ENCODE results near the gene FOXC1.

FOXC1 gene

DNA sequence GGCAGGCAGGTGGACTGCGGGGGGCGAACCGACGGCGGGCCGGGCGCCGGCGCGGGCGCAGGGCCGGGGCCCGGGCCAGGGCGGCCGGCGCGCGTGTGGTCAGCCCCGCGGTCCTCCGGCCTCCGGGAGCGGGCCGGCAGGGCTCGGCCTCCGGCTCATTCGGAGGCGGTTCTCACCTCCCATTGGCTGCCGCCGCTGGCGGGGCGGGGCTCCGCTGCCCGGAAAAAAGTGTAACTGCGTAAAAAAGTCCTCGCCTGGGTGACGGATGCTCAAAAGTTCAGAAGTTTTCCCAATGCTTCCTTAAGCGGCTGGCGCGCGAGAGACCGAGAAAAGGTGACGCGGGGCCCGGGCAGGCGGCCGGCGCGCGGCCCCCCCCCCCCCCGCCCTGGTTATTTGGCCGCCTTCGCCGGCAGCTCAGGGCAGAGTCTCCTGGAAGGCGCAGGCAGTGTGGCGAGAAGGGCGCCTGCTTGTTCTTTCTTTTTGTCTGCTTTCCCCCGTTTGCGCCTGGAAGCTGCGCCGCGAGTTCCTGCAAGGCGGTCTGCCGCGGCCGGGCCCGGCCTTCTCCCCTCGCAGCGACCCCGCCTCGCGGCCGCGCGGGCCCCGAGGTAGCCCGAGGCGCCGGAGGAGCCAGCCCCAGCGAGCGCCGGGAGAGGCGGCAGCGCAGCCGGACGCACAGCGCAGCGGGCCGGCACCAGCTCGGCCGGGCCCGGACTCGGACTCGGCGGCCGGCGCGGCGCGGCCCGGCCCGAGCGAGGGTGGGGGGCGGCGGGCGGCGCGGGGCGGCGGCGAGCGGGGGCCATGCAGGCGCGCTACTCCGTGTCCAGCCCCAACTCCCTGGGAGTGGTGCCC is at the start of gene FOXC1:
FOXC1 (plus strand) TSS at position 268 of the 849 bp plus-strand sequence; CDS start at position 799, 531 bp downstream.
- DNase-seq: no peak

DNA sequence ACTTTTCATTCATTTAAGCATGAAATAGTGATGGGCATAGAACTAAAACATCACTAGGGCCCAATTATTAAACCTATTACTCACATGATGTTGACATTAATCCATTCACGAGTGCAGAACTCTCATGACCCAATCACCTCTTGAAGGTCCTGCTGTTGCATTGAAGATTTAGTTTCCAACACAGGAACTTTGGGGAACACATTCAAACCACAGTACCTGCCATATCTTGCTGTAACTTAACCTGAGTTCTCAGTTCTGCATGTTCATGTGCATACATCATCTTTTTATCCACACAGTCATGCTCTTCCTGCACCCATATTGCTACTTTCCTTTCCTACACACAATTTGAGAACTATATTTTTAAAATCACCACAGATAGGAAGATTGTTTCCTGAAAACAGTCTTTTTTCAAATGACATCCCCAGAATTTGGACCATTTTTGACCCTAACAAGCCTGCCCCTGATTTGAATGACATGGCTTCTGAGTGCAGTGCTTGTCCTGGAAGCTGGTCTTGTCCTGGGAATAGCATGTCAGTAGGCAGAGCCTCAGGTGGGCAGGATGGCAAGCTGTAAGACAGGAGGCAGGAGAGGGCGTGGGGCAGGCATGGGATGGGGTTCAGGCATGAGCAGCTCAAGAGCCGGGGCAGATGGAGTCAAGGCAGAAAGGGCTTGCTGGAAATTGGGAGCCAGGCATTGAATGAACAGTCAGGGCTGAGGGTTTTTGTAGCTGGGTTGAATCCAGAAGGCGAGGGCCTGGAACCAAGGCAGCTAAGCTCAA is 49.2 kb upstream of the FOXC1 start:
- DNase-seq: no peak

DNA sequence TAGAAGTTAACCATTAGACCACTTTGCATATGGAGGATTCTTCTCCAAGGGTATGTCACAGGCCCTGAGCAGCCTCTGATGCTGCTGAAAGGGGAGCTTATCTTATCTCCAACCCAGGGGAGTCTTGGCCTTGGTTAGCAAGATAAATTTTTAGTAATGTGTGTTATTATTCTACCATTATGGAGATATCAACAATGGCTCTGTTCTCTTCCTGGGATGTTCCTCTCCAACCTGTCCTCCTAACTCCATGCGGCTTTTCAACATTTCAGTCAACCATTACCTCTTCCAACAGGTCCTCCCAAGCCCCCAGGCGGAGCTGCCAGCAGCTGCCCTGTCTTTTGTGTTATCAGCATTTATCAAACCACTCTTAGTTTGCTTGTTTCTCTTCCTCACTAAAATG is 48.4 kb upstream of the FOXC1 start:
- DNase-seq: no peak

DNA sequence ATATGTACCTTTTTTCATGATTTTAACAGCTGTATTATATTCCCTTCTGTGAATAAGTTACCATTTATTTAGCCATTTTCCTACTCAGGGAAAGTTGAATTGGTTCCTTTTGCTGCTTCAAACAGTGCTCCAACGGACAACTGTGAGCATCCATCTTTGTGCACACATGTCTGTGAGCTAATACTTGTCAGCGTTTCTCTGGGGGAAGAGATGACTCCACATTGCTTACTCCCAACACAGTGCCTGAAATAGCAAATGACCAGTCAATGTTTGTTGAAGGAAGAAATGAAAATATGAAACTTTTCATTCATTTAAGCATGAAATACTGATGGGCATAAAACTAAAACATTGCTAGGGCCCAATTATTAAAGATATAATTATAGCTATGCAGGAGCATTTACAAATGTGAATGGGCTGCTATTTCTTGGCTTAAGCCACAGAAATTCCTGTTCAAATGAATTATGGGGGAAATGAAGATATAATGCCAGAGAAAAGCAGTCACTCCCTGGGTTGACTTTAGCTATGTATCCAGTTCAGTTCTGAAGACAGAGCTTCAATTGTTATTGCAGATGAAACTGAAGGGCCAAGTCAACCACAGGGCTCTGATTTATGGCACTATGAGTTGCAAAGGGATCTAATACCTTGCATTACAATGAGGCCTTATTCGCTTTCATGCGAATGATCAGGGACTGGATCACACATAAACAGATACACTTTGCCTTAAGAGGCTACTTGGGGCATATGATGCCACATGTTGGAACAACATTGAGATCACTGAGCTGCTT is 47.4 kb upstream of the FOXC1 start:
- DNase-seq: no peak

DNA sequence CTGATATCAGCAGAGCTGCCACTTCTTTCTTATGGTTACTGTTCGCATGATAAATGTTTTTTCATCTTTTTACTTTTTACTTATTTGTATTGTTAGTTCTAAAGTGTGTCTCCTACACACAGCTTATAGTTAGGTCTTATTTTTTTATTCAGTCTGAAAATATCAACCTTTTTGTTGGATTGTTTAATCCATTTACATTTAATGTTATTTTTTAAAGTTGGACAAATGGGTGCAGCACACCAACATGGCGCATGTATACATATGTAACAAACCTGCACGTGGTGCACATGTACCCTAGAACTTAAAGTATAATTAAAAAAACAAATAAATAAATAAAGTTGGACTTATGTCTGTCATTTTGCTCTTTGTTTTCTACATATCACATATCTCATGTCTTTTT is 40.3 kb upstream of the FOXC1 start:
- DNase-seq: no peak

DNA sequence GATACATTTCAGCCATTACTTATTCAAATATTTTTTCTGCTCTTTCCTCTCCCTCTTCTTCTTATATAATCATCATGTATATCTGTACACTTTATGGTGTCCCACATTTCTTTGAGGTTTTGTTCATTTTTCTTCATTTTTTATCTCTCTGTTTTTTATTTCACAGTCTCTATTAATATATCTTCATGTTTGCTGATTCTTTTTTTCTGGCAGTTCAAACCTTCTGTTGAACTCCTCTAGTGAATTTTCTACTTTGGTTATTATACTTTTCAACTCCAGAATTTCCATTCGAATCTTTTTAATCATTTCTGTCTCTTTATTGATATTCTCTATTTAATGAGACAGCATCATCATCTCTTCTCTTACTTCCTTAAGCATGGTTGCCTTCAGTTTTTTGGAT is 38.9 kb upstream of the FOXC1 start:
- DNase-seq: no peak

DNA sequence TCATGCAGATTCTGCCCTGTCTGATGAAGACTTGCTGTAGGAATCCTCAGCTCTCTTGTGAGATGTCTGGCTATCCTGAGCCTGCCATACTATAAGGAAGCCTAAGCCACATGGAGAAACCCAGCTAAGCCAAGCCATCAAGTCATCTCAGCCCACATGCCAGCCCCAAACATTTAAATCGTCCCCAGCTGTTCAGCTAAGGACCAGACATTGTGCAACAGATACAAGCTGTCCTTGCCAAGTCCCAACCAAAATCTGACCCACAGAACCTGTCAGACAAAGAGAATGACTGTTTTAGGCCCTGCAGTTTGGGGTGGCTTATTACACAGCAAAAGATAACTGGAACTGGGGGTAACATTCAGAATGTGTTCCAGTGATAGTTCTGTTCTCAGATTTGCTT is 36.8 kb upstream of the FOXC1 start:
- no peak for DNase-seq

DNA sequence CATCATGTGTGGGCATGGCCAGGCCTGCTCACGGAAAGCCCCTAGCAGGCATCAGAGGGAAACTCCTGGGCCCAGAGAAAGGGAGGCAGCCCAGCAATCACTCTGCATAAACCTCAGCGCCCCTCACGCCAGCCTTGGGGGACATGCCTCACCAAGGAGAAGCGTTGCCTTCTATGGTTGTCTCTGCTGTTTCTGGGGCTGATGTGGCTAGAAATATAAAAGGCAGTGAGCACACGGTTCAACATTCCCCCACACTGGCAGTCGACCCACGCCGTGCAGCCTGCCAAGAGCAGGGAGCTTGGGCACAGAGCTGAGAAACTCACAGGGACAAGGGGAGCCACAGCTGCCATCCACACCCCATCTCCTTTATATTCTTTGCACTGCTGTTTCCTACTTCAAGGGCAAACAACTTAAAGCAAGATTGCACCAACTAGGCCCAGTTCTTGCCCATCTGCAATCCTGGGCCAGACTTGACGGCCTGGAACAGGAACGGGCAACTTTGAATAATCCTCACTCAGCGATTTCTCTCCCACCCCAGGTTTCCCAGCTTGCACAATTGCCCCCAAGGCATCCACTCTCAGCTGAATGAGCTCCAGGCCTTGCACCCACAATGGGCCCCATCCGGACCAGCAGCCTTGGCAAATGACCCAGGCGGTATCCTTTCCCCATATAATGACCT is 35.5 kb upstream of the FOXC1 start:
- DNase-seq: no peak

DNA sequence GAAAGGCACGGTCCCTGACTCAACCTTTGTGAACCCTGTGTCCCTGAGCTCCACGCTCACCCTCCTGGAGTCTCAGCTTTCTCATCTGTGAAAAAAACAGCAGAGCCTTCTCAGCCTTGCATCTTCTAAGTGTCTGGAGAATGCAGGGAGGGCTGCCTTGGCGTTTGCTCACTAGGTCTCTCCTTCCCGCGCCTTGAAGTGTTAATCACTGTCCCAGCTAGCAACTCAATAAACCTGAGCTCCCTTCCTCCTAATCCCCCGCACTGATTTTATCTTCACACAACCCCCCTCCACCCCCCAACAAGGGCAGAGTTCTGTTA is 34.9 kb upstream of the FOXC1 start:
- no peak for DNase-seq

DNA sequence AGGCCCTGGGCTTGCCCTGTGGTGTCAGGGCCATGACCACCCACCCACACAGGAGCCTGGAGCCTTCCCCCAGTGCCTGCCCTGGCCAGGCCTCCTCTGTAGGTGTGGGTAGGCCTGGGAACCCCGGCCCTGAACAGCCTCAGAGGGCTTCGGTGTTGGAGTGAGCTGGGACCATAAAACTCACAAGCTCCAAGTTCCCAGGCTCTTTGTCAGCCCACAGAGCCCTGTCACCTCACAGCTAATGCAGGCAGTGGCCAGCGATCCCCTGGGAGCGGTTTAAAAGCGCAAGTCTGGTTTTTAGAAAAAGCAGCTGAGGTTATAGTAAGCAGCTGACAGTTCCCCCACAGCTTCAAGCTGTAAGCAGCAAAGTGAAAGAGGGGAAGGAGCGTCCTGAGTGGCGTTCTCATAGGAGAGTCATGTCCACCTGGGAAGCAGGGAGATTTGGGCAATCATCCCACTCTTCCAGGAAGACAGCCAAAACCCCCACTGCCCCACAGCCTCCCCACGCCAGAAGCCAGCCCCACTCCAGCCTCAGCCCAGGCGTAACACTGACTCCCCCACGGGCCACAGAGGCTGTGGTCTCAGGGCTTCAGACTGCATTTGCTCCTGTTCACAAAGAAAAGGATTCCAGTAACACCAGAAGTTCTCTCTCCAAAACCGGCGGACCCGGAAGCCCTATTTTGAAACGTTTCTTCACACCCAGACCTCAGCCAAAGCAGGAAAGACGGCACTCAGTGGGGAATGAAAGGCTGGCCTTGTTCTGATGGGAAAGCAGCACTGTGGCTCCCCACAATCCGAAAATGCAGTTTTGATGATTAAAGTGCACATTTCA is 34.3 kb upstream of the FOXC1 start:
- no peak for DNase-seq

DNA sequence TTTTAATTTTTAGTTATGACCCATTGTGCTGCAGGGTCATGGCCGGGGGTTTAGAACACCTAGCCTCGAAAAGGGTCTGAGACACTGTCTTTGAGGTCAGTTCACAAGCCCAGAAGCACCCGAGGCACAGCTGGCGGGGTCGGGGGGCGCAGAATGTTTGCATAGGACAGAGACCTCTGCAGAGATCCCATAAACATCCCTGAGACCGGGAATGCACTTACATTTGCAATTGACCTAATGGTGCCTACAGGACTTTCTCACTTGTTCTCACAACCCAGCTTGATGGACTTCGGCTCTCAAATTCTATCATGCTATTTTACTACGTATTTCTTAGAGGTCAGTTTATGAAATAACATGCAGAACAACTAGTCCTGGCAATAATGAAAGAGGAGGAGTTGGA is 33.5 kb upstream of the FOXC1 start:
- DNase-seq: no peak

DNA sequence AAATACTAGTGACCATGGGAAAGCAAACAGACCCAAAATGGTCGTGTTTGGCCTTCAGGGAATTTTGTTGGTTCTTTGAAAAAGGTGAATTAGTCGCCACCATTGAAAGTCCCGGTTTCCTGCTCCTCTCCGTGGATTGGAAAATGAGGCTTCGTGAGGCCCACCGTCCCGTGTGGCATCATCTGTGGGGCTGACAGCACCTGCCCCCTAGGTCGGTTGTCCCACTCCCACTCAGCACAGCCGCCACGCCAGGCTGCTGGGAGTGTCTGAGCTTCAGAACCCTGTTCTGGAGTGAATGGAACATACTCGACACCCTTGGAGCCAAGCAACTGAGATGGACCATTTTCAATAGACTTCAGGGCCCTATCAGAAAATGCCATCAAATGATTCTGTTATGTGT is 33.0 kb upstream of the FOXC1 start:
- DNase-seq: no peak

DNA sequence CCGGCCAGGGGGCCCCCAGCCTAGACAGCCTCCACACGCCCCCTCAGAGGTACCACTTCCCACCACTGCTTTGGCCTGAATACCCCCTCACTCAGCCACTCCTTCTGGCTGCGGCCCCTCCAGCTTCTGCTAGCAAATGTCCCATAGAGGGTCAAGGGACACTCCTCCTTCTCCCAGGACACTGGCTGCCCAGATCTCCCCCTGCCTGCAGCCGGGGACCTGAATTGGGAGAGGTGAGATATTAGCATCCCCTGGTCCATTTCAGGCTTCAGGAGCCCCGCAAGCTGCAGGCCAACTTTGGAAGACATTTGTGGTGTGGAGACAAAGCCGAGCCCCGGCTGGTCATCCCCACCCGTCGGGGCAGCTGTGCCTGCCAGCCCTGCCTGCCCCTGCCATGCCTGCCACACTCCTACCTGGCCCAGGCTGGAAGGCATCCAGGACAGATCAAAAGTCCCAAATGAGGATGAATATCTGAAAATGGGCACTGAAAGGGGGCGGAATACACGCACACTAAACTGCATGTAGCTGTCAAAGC is 32.5 kb upstream of the FOXC1 start:
- DNase-seq: no peak

DNA sequence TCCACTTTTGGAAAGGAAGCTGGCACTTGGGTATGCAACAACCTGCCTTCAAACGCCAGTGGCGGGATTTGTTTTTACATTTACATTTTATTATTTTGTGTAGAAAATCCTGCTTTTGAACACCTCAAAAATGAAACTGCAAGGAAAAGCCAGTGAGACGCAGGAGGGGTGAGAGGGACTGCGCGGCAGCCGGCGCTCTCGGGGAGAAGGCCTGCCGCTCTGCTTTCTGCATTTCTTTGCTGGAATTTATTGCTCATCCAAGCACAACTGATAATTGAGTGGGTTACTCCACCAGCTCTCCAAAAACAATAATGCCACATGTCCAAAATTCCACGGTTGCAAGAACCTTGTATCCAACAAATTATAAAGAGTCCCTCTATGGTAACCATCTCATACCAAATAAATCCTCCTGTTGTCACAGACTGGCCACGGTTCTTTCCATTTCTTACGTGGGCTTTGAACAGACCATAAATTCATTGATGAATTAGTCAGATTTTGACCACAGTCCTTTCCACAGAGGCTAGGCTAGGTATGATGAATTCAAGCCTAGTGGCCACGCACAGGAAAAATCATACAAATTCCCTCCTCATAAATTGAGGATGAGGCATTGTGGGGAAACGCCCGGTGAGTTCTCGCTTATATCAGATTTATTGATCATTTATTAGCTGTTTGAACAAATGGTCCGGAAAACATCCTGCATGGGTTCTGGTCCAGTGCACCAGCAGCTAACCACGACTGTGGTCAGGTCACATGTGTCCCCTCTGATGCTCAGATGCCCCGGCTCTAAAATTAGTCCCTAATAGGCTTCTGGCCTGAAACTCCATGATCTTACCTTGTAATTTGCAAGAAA is 31.6 kb upstream of the FOXC1 start:
- DNase-seq: no peak

DNA sequence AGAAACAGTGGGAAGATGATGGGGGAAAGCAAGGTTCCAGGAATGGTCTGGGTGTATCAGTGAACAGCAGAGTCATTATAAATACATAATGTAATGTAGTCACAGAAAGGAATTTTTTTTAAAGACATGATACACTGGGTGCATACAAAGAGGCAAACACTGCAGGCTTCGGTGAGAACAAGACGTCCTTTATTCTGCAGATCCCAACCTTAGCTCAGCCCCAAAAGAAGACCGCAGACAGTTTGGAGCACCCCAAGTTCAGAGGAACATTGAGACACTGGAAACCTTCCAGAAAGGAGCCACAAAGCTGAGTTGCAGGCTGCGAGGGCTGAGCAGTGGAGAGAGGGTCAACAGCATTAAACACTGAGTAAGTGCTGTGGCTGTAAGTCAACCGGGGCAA is 30.6 kb upstream of the FOXC1 start:
- no peak for DNase-seq

DNA sequence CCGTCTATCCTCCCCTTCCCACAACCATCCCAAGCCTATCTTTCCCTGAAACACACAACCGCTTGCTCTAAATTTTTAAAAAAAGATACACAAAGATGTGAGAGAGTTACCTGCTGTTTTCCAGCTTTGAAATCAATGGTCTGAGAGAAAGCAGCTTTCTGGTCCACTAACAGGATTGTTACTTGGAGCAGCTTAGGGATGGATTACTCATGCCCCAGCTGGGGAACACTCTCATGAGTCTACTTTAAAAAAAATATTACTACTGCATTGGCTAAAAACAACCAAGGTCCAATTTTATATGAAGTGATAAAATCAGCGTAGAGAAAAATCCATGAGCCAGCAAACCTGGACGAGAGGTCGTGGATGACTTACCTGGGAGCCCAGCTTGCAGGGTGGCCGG is 29.6 kb upstream of the FOXC1 start:
- no peak for DNase-seq

DNA sequence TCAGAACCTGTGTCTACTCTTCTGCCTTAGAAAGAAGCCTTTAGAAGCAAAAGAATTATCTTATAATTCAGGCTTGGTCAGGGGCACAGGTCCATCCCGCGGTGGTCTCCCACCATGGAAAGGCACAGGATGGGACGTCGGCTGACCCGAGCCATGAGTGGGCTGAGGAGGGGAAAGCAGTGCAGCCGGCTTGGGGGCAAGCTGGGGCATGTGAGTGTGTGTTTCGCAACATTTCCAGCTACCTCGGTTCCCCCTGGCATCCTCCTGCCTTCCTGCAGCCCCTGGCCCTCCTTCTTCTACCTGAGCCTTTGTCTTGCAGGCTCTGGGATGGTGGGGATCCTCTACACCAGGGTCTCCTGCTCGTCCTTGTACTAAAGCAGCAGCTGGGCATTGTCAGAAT is 29.1 kb upstream of the FOXC1 start:
- no peak for DNase-seq

DNA sequence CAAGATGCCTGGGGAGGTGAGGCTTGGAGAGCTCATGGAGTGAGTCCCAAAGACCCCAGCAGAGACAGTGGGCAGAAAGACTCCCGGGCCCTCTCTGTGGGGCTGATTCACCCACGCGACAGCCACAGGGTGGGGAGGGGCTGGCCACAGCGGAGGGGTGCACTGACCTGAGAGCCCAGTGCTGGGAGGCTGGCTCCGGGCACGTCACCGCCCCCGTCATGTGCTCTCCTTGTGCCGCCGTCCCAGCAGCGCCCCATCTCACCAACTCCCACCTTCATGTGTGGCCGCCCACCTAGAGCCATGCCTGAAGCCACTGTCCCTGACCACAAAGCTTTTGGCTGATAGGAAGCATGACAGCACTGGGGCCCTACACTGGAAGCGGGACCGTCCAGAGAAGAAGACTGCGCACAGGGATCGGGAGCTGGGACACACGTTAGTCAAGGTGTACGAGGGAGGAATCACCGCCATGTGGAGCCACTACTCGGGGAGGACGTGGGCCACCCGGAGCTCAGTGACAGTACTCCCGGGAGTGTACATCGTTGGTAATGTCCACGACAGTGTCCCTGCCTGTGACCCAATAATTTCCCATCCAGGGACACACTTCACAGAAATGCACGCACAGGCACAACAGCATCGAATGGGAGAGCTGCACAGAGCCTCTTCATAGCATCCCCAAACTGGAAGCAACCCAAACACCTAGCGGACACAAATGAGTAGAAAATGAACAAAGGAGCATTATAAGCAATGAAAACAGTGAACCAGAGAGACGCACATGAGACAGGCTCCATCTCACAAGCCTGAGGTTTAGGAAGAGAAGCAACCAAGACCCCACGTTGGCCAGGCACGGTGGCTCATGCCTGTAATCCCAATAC is 28.4 kb upstream of the FOXC1 start:
- no peak for DNase-seq

DNA sequence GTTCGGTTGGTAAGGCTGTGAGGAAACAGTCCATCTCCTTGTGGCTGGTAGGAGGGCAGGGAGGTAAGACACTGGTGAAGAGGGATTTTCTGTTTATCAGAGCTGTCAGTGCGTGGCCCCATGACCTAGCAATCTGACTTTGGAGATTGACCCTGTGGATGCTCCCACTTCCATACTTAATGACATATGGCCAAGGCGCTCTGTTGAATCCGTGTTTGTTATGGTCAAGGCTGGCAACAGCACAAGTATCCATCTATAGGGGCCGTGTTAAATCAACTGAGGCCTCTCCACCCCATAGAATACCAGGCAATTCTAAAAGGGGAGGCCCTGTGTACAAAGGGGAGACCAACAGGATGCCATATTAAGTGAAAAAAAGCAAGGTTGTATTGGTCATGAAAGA is 25.6 kb upstream of the FOXC1 start:
- DNase-seq: no peak
